Omental fat pad (tissue), 4 donors: ENCODE data around the gene TMEM176A. TPM values are rescaled to one million over a fixed set of nuclear protein-coding genes. Genes with fewer than 3 reads are reported as not detected.

Source experiments
- ATAC-seq: fragments of 150-250 bp; one replicate; pipeline ENCODE4 v1.9.1; 2016; ENCODE audit warnings: mild to moderate bottlenecking, moderate library complexity; ENCODE audit not compliant: low FRiP score
- DNase-seq: peaks from one replicate; pipeline ENCODE4 v3.0.0-alpha.2; 2019; ENCODE audit warnings: low spot score
- CTCF ChIP-seq, 3 donors: fragments of 450-650 bp; IDR thresholded peaks; one replicate each; pipeline ENCODE4 v1.5.1; 2016 to 2017; ENCODE audit warnings: antibody characterized with exemption in 3 of 3, mild to moderate bottlenecking in 3 of 3, moderate library complexity in 2 of 3
- total RNA-seq, 4 donors: library from RNA; depleted of rRNA; stranded (reverse); fragments of >200 nt; gene quantifications; one replicate each; pipeline ENCODE4 v1.1.0, GENCODE V29; 2016

TMEM176A gene
- total RNA-seq, 4 donors from 2014 or later: 18.1 to 105 (median 48.6) TPM

- ATAC-seq (no peak), DNase-seq (no peak)
- TF ChIP-seq CTCF (IDR thresholded peaks at IDR 0.05): no peak
Observed at GRCh38 chr7:150849204-150849775, 48.7 kb downstream of the TMEM176A start.

- no peak for TF ChIP-seq CTCF (IDR thresholded peaks at IDR 0.05)
- ATAC-seq: no peak
- no peak for DNase-seq
Observed at GRCh38 chr7:150850273-150850672, 49.7 kb downstream of the TMEM176A start.

GRCh38 chr7:150851492-150852370 lies 51.2 kb downstream of the TMEM176A start:
- no peak for TF ChIP-seq CTCF (IDR thresholded peaks at IDR 0.05)
- ATAC-seq: no peak
- DNase-seq: no peak

GRCh38 chr7:150852371-150852905 lies 51.9 kb downstream of the TMEM176A start, which contains the start of gene AOC1:
AOC1 (plus strand) TSS chr7:150852517; CDS start chr7:150856471, 3,954 bp downstream.
- DNase-seq (no peak), ATAC-seq (no peak)
- TF ChIP-seq CTCF (IDR thresholded peaks at IDR 0.05): no peak

GRCh38 chr7:150854066-150855000 lies 53.8 kb downstream of the TMEM176A start:
- DNase-seq: no peak
- no peak for ATAC-seq
- TF ChIP-seq CTCF (IDR thresholded peaks at IDR 0.05): no peak

Other genes starting within 250 kb of the TMEM176A start
- 100 to 1,000 TPM in 1 of 4 donors, 10 to 100 TPM in 3; 16.1 to 135 (median 47.8) TPM for gene GIMAP4, start 233.4 kb upstream of the TMEM176A start, total RNA-seq
- gene GIMAP6, start 168.4 kb upstream of the TMEM176A start, total RNA-seq: 100 to 1,000 TPM in 1 of 4 donors, 10 to 100 TPM in 3; 16.8 to 135 (median 48.3) TPM
- 10 to 100 TPM; 10.1 to 44.0 (median 12.8) TPM for gene GIMAP2, start 115.1 kb upstream of the TMEM176A start, total RNA-seq
- gene GIMAP1, start 84.2 kb upstream of the TMEM176A start, total RNA-seq: 10 to 100 TPM in 2 of 4 donors, 1 to 10 TPM in 2; 2.1 to 32.2 (median 9.0) TPM
- gene GIMAP5, start 63.4 kb upstream of the TMEM176A start, total RNA-seq: 100 to 1,000 TPM in 1 of 4 donors, 10 to 100 TPM in 3; 17.0 to 146 (median 56.9) TPM
- gene TMEM176B, start 405 bp upstream of the TMEM176A start, total RNA-seq: 100 to 1,000 TPM in 1 of 4 donors, 10 to 100 TPM in 3; 35.9 to 122 (median 80.0) TPM
- gene AOC1, start 51.7 kb downstream of the TMEM176A start, total RNA-seq: not detected
- gene KCNH2, start 177.6 kb downstream of the TMEM176A start, total RNA-seq: under 1 TPM; 0.12 to 0.56 (median 0.47) TPM
- 10 to 100 TPM; 11.2 to 75.3 (median 25.2) TPM for gene NOS3, start 190.2 kb downstream of the TMEM176A start, total RNA-seq
- under 1 TPM in 1 of 4 donors, not detected in 3; 0.46 TPM for gene ATG9B, start 223.7 kb downstream of the TMEM176A start, total RNA-seq
- gene ABCB8, start 227.7 kb downstream of the TMEM176A start, total RNA-seq: 10 to 100 TPM; 25.5 to 39.4 (median 31.6) TPM
- 1 to 10 TPM; 1.6 to 3.2 (median 2.3) TPM for gene ASIC3, start 247.8 kb downstream of the TMEM176A start, total RNA-seq